ENCODE results near the gene GSE1.

- TF ChIP-seq CTCF (IDR thresholded peaks at IDR 0.05) = no peak
- no peak for TF ChIP-seq POLR2A (IDR thresholded peaks at IDR 0.05)
- TF ChIP-seq POLR2AphosphoS5 (IDR thresholded peaks at IDR 0.05) = no peak
- TF ChIP-seq EP300 (IDR thresholded peaks at IDR 0.05) = no peak
These were observed 99.0 kb downstream of the GSE1 start for GRCh38 chr16:85711982-85712587.
